GM23338 (cell line): ENCODE results near the gene HOXB3. TPM values are rescaled to one million over a fixed set of nuclear protein-coding genes. Genes with fewer than 3 reads are reported as not detected.

ENCODE experiments used
- ATAC-seq: fragments of 200-7000 bp; cut with Tn5 transposase; 3 replicates; pipeline ENCODE4 v1.9.1; 2020
- DNase-seq: peaks from one replicate; pipeline ENCODE4 v3.0.0-alpha.2; 2015; ENCODE audit warnings: low spot score
- H2AFZ ChIP-seq: fragments of 200-600 bp; sonication (generic); 2 replicates; pipeline ENCODE4 v1.8.0; 2016; ENCODE audit warnings: antibody characterized with exemption, mild to moderate bottlenecking, moderate library complexity
- H3F3A ChIP-seq: fragments of 200-600 bp; sonication (generic); replicated peaks from 2 replicates; pipeline ENCODE4 v1.8.0; 2017; ENCODE audit warnings: antibody characterized with exemption, mixed run types, low read depth
- H3K27ac ChIP-seq: fragments of 200-600 bp; sonication (generic); 2 replicates; pipeline ENCODE4 v1.6.1; 2016; ENCODE audit warnings: low read depth
- H3K27me3 ChIP-seq: fragments of 200-600 bp; sonication (generic); 2 replicates; pipeline ENCODE4 v1.8.0; 2016; ENCODE audit warnings: mild to moderate bottlenecking, mixed run types, moderate library complexity; ENCODE audit not compliant: insufficient read depth
- H3K36me3 ChIP-seq: fragments of 200-600 bp; sonication (generic); 2 replicates; pipeline ENCODE4 v1.8.0; 2016; ENCODE audit warnings: mild to moderate bottlenecking; ENCODE audit not compliant: insufficient read depth
- H3K4me1 ChIP-seq: fragments of 200-600 bp; sonication (generic); 2 replicates; pipeline ENCODE4 v1.8.0; 2016; ENCODE audit warnings: mild to moderate bottlenecking, moderate library complexity; ENCODE audit not compliant: insufficient read depth
- H3K4me2 ChIP-seq: fragments of 200-600 bp; sonication (generic); 2 replicates; pipeline ENCODE4 v1.7.1; 2017; ENCODE audit warnings: mixed run types
- H3K4me3 ChIP-seq: fragments of 200-600 bp; sonication (generic); 2 replicates; pipeline ENCODE4 v1.6.1; 2016; ENCODE audit warnings: mixed run types
- H3K79me2 ChIP-seq: fragments of 200-600 bp; sonication (generic); replicated peaks from 2 replicates; pipeline ENCODE4 v1.8.0; 2017; ENCODE audit warnings: mild to moderate bottlenecking; ENCODE audit not compliant: insufficient read depth
- H3K9me2 ChIP-seq: fragments of 200-600 bp; sonication (generic); 2 replicates; pipeline ENCODE4 v1.8.0; 2017; ENCODE audit not compliant: insufficient read depth
- H4K20me1 ChIP-seq: fragments of 200-600 bp; sonication (generic); replicated peaks from 2 replicates; pipeline ENCODE4 v1.8.0; 2017; ENCODE audit warnings: mild to moderate bottlenecking; ENCODE audit not compliant: insufficient read depth
- H3K27ac Mint-ChIP-seq: 2 replicates; pipeline ENCODE4 v1.8.0; 2020; ENCODE audit warnings: inconsistent platforms, mild to moderate bottlenecking, moderate library complexity, mixed read lengths
- H3K27me3 Mint-ChIP-seq: 3 replicates; pipeline ENCODE4 v1.8.0; 2022; ENCODE audit warnings: low read depth, mild to moderate bottlenecking, moderate library complexity, mixed read lengths, inconsistent platforms; ENCODE audit not compliant: insufficient read depth, poor library complexity
- H3K36me3 Mint-ChIP-seq: 3 replicates; pipeline ENCODE4 v1.8.0; 2021; ENCODE audit warnings: low read depth, mild to moderate bottlenecking, inconsistent platforms, moderate library complexity, mixed read lengths
- H3K4me1 Mint-ChIP-seq: 3 replicates; pipeline ENCODE4 v1.8.0; 2020; ENCODE audit warnings: mild to moderate bottlenecking, inconsistent platforms, mixed read lengths
- H3K4me3 Mint-ChIP-seq: 3 replicates; pipeline ENCODE4 v1.8.0; 2021; ENCODE audit warnings: moderate library complexity, mild to moderate bottlenecking, inconsistent platforms, mixed read lengths
- H3K9me3 Mint-ChIP-seq: 3 replicates; pipeline ENCODE4 v1.8.0; 2020; ENCODE audit warnings: moderate library complexity, mild to moderate bottlenecking, inconsistent platforms, mixed read lengths
- CREB1 ChIP-seq: fragments of 250-450 bp; sonication (Bioruptor Pico); IDR thresholded peaks from 2 replicates; pipeline ENCODE4 v1.5.0; 2020; ENCODE audit warnings: low read depth, mild to moderate bottlenecking, moderate library complexity
- EZH2 ChIP-seq: fragments of 200-600 bp; sonication (generic); IDR thresholded peaks from one replicate; pipeline ENCODE4 v1.8.0; 2017; ENCODE audit warnings: antibody characterized with exemption, mild to moderate bottlenecking, low read depth; ENCODE audit not compliant: unreplicated experiment
- EZH2phosphoT487 ChIP-seq: fragments of 200-600 bp; sonication (generic); IDR thresholded peaks from one replicate; pipeline ENCODE4 v1.8.1; 2018; ENCODE audit warnings: antibody characterized with exemption; ENCODE audit not compliant: unreplicated experiment
- POLR2AphosphoS5 ChIP-seq: IDR thresholded peaks from 2 replicates; pipeline ENCODE4 v1.6.1; 2016; ENCODE audit warnings: antibody characterized with exemption, low read depth
- ZNF114 ChIP-seq: fragments of 250-450 bp; sonication (Bioruptor Pico); IDR thresholded peaks from 2 replicates; pipeline ENCODE4 v1.5.0; 2020; ENCODE audit warnings: mild to moderate bottlenecking, moderate library complexity
- ZNF331 ChIP-seq: fragments of 250-450 bp; sonication (Bioruptor Pico); IDR thresholded peaks from 2 replicates; pipeline ENCODE4 v1.5.0; 2020; ENCODE audit warnings: low read depth, mild to moderate bottlenecking, moderate library complexity
- ZNF462 ChIP-seq: fragments of 250-450 bp; sonication (Bioruptor Pico); IDR thresholded peaks from 2 replicates; pipeline ENCODE4 v1.5.0; 2020; ENCODE audit warnings: mild to moderate bottlenecking, moderate library complexity
- polyA plus RNA-seq: library from polyadenylated mRNA; unstranded; fragments of >200 nt; fragmentation: Nextera tagmentation; extraction: Ambion mirVana; gene quantifications from 2 replicates; pipeline ENCODE4 v1.2.1, GENCODE V29; 2016
- total RNA-seq: library from RNA; depleted of rRNA; stranded (reverse); fragments of >200 nt; shearing (Covaris generic); gene quantifications from 2 replicates; pipeline ENCODE4 v1.2.3, GENCODE V29; 2014
- TF ChIP-seq, protein P1 (sequence below), 2 experiments: fragments of 200-600 bp in 1 of 2; sonication (generic) in 1 of 2; conservative IDR thresholded peaks; 2 replicates each; pipeline versions ENCODE4 v1.5.1 to v1.6.1; 2016 to 2017; ENCODE audit warnings: antibody characterized with exemption in 2 of 2, low read depth in 2 of 2, mild to moderate bottlenecking in 2 of 2, moderate library complexity in 1 of 2

Gene HOXB3
- total and polyA plus RNA-seq, 2 experiments from 2014 or later, result 0.17 TPM; not detected in 1

DNA sequence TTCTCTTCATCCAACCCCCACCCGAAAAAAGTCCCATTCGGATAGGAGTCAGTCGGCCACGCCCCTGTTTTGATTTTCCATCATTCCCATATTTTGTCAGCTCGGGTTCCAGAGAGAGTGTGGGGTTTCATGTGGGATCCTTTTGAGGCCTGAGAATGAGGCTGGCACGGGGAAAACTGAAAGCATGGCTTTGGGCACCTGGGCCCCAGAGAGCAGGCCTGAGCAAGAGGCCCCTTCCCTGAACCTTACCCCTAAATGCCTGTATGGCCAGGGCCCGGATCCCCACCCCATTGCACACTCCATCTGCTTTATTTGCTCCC lies 7.3 kb downstream of the HOXB3 start:
- Mint-ChIP-seq H3K27ac (no peak overlapping the region), H3K36me3 (no peaks in the 10 kb centered on the region), H3K4me3 (peak overlapping the region; percentile 34; the same call in 1 of the 3 replicates), H3K4me1 (peaks cover 39% of the 10 kb centered on the region), H3K9me3 (peaks cover 10% of the 10 kb centered on the region), H3K27me3 (peaks cover 97% of the 10 kb centered on the region)
- H3K27ac ChIP-seq, result no peak overlapping the region
- no peak overlapping the region for H3K4me2 ChIP-seq
- peak; percentile 61 for TF ChIP-seq EZH2
- TF ChIP-seq, protein P1, sequence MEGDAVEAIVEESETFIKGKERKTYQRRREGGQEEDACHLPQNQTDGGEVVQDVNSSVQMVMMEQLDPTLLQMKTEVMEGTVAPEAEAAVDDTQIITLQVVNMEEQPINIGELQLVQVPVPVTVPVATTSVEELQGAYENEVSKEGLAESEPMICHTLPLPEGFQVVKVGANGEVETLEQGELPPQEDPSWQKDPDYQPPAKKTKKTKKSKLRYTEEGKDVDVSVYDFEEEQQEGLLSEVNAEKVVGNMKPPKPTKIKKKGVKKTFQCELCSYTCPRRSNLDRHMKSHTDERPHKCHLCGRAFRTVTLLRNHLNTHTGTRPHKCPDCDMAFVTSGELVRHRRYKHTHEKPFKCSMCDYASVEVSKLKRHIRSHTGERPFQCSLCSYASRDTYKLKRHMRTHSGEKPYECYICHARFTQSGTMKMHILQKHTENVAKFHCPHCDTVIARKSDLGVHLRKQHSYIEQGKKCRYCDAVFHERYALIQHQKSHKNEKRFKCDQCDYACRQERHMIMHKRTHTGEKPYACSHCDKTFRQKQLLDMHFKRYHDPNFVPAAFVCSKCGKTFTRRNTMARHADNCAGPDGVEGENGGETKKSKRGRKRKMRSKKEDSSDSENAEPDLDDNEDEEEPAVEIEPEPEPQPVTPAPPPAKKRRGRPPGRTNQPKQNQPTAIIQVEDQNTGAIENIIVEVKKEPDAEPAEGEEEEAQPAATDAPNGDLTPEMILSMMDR (conservative IDR thresholded peaks at IDR 0.05; ENCODE audit: low read depth in 2 of 2), result no peak
- H3F3A ChIP-seq, result peaks cover 58% of the 10 kb centered on the region
- no peaks in the 10 kb centered on the region for H3K9me2 ChIP-seq
- peaks cover 76% of the 10 kb centered on the region for H4K20me1 ChIP-seq
- H3K4me3 ChIP-seq, result peak overlapping the region; percentile 20; the same call in 1 of the 2 replicates
- no peak for ATAC-seq
- DNase-seq, result no peak
- peaks cover 57% of the 10 kb centered on the region for H3K4me1 ChIP-seq
- H2AFZ ChIP-seq, result no peak overlapping the region
- no peaks in the 10 kb centered on the region for H3K36me3 ChIP-seq
- no peaks in the 10 kb centered on the region for H3K79me2 ChIP-seq
- H3K27me3 ChIP-seq, result peaks cover 100% of the 10 kb centered on the region

GRCh38 chr17:48579760-48580554 lies 10.1 kb downstream of the HOXB3 start:
- H3K4me2 ChIP-seq, result no peak overlapping the region
- Mint-ChIP-seq H3K4me3 (no peak overlapping the region), H3K27me3 (peaks cover 70% of the 10 kb centered on the region), H3K4me1 (peaks cover 29% of the 10 kb centered on the region), H3K36me3 (no peaks in the 10 kb centered on the region), H3K9me3 (peaks cover 10% of the 10 kb centered on the region), H3K27ac (no peak overlapping the region)
- DNase-seq (no peak), ATAC-seq (no peak)
- H3K36me3 ChIP-seq, result no peaks in the 10 kb centered on the region
- H3F3A ChIP-seq, result peaks cover 53% of the 10 kb centered on the region
- no peak overlapping the region for H2AFZ ChIP-seq
- peaks cover 49% of the 10 kb centered on the region; the same call in 1 of the 2 replicates for H3K4me1 ChIP-seq
- no peaks in the 10 kb centered on the region for H3K79me2 ChIP-seq
- TF ChIP-seq EZH2phosphoT487 (no peak), ZNF331 (CRISPR knock-in tag) (no peak), ZNF462 (no peak), EZH2 (peak; percentile 96), CREB1 (CRISPR knock-in tag) (no peak), ZNF114 (CRISPR knock-in tag) (no peak), POLR2AphosphoS5 (no peak)
- H3K27me3 ChIP-seq, result peaks cover 100% of the 10 kb centered on the region
- H3K4me3 ChIP-seq, result no peak overlapping the region
- no peaks in the 10 kb centered on the region for H3K9me2 ChIP-seq
- peaks cover 60% of the 10 kb centered on the region for H4K20me1 ChIP-seq
- H3K27ac ChIP-seq, result no peak overlapping the region
